HEK293T (cell line): ENCODE measurements around the gene ARPC5.

Experiments used
- CTBP1 ChIP-seq: fragments of 450-650 bp; IDR thresholded peaks from 2 replicates; pipeline ENCODE4 v1.6.1; 2016; ENCODE audit warnings: borderline replicate concordance
- ELF4 ChIP-seq: fragments of 450-650 bp; IDR thresholded peaks from 2 replicates; pipeline ENCODE4 v1.6.1; 2017; ENCODE audit warnings: antibody characterized with exemption
- FOXM1 ChIP-seq: fragments of 450-650 bp; IDR thresholded peaks from 2 replicates; pipeline ENCODE4 v1.6.1; 2017; ENCODE audit warnings: mild to moderate bottlenecking, borderline replicate concordance
- LEF1 ChIP-seq: fragments of 450-650 bp; IDR thresholded peaks from 2 replicates; pipeline ENCODE4 v1.6.1; 2017; ENCODE audit warnings: mild to moderate bottlenecking, borderline replicate concordance
- SP1 ChIP-seq: fragments of 450-650 bp; IDR thresholded peaks from 2 replicates; pipeline ENCODE4 v1.6.1; 2017
- ZNF384 ChIP-seq: fragments of 450-650 bp; IDR thresholded peaks from 2 replicates; pipeline ENCODE4 v1.6.1; 2016
- TF ChIP-seq, protein P1 (sequence below): fragments of 450-650 bp; IDR thresholded peaks from 2 replicates; pipeline ENCODE4 v1.6.1; 2016

DNA sequence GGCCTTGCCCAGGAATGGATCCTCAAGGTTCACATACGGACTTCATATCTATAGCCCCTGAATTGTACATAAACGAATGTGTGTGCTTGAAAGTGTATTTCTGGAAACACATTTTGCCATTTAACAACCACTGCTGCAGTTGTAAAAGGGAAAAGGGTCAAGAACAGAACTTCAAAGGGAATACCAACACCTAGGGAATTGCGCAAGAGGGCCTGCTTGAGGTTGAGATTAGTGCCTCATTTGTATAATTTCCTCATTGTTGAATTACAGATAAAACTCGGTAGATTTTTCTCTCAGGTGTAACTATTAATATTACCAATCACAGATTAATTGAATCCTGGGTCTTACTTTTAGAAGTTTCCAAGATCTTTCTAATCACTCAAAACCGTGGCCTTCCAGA is 51.4 kb downstream of the ARPC5 start:
- TF ChIP-seq FOXM1 (no peak), CTBP1 (no peak), SP1 (no peak), ZNF384 (no peak), LEF1 (no peak), ELF4 (no peak)
- TF ChIP-seq, protein P1, sequence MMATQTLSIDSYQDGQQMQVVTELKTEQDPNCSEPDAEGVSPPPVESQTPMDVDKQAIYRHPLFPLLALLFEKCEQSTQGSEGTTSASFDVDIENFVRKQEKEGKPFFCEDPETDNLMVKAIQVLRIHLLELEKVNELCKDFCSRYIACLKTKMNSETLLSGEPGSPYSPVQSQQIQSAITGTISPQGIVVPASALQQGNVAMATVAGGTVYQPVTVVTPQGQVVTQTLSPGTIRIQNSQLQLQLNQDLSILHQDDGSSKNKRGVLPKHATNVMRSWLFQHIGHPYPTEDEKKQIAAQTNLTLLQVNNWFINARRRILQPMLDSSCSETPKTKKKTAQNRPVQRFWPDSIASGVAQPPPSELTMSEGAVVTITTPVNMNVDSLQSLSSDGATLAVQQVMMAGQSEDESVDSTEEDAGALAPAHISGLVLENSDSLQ, result no peak
